Fibroblast of mammary gland (primary cell): Measurements from ENCODE around the gene TMEM151A.

Experiments
- DNase-seq: peaks from one replicate; pipeline ENCODE4 v3.0.0-alpha.2; 2010; ENCODE audit warnings: low read depth
- H3K4me3 ChIP-seq: 2 replicates; pipeline ENCODE4 v1.5.1; 2011; ENCODE audit warnings: low read depth, mild to moderate bottlenecking, low read length, moderate library complexity; ENCODE audit not compliant: control insufficient read depth
- CTCF ChIP-seq: conservative IDR thresholded peaks from 2 replicates; pipeline ENCODE4 v1.5.1; 2011; ENCODE audit warnings: low read depth, low read length, inconsistent platforms; ENCODE audit not compliant: control insufficient read depth, insufficient read depth

The TMEM151A gene

DNA sequence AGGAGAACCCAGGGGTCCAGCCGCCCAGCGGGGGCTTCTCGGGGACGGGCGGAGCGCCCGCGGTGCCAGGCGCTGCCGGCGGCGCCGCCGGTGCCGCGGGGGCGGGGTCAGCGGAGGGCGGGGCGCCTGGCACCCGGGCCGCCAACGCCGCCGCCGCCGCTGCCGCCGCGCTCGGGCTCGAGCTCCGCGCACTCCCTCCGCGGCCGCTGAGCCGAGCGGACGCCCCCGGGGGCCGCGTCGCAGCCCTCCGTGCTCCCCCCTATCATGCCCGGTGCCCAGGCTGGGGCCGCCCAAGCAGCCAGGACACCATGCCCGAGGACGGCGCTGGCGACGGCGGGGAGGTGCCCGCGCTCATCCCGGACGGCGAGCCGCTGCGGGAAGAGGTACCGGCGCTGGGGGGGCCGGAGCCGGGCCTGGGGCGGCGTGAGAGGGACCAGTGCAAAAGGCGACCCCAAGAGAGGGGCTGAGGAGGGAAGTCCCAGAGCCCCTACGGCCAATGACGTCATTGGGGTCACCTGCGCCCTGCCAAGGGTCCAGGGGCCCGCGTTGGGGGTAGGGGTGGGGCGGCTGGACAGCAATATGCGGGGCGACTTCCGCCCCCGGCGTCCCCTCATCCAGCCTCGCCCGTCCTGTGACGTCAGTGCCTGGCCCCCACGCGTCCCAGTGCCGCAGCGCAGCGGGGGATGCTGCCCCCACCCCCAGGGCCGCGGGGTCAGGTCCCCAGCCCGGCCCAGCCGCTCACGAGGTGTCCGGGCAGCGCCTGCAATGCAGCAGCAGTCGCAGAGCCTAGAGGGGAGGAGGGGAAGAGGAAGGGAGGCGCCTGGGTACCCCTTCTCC, at the start of gene TMEM151A:
TSS of gene TMEM151A (plus strand) at position 189 of the 837 bp plus-strand sequence. CDS start at position 309, 120 bp downstream.
- TF ChIP-seq CTCF: no peak
- DNase-seq: no peak
- H3K4me3 ChIP-seq: no peak within 1 kb of the TSS

- no peak for TF ChIP-seq CTCF
- H3K4me3 ChIP-seq: no peak overlapping the region
- DNase-seq: no peak
These were observed 49.5 kb upstream of the TMEM151A start for GRCh38 chr11:66242095-66242765.

DNA sequence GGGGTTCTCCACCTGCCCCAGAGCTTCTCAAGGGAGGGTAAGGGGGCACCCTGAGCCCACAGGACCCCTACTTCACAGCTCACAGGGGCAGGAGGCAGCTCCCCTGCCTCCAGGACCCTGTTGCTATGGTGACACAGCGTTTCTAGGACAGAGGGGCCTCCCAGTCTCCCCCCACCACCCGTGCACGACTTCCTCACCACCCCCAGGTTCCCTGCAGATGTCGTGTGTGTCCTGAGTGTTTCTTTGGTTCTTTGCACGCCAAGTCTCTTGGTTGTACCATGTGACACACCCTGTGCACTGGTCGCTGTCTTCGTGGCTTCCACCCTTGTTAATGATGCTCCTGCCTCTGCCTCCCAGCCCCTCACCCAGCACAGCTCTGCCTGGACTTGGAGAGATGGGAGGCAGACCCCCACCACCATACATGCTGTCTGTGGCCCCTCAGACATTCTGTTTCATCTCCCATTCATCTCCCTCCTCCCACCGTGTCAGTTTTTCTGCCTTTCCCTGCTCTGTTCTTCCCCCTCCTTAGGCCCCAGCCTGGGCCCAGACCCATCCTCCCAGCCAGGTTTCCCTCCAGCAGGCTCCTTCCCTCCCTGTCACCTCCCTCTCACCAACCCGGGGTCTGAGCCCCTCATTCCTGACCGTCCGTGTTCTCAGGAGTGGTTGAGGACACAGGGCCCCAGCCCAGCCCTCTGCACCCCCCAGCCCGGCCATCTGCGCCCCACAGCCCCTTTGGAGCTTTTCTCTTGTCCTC, 47.7 kb upstream of the TMEM151A start:
- H3K4me3 ChIP-seq: no peak overlapping the region
- no peak for TF ChIP-seq CTCF
- no peak for DNase-seq

DNA sequence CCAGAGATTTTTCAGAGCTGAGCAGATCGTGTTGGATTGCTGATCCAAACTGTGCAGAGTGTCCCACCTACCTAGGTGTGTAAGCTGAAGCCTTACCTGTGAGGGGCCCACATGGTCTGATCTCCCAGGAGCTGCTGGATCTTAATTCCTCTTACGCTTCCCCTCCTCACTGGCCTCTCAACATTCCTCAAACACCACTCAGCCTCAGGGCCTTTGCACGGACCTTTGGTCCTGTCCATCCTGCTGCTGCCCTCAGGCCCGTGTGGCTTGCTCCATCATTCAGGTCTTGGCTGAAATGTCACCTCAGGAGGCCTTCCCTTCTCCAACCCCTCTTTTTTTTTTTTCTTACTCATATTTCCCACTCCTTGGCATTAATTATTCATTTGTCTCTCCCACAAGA, 44.4 kb upstream of the TMEM151A start:
- no peak for DNase-seq
- no peak for TF ChIP-seq CTCF
- H3K4me3 ChIP-seq: no peak overlapping the region

DNA sequence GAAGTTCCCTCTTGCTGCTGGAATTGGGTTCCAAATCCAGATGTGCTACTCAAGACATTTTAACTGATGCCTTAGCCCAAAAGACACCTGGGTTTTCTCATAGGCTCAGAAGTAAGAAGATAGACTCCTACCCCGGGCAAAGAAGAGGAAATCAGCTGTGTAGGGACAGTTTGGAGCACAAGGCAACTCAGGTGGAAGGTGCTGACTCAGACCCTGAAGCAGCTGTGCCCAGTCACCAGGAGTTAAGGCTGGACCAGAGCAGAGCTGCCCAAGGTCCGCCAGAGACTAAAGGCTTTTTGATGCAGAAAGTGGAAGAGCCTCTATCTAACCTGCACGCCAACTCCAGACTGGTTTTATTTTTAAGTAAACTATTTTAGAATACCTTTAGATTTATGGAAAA, 43.9 kb upstream of the TMEM151A start:
- no peak for DNase-seq
- H3K4me3 ChIP-seq: no peak overlapping the region
- no peak for TF ChIP-seq CTCF

GRCh38 chr11:66248903-66249302, 42.8 kb upstream of the TMEM151A start:
- no peak for DNase-seq
- no peak for TF ChIP-seq CTCF
- H3K4me3 ChIP-seq: no peak overlapping the region
